ENCODE measurements around the gene ECD.
A peak's percentile ranks its signal among the peaks of the same experiment; 100 is the strongest.
"Not testable (repeated sequence)": the region's sequence is repeated elsewhere in the genome, so short reads cannot be mapped to it uniquely, and the experiment has no call there.

The ECD gene

GRCh38 chr10:73119457-73119856 is 48.4 kb downstream of the ECD start:
- no peak overlapping the region for H3K4me3 ChIP-seq (ENCODE audit: low read depth, low read length)
- TF ChIP-seq CTCF (IDR thresholded peaks at IDR 0.05; ENCODE audit: low read depth, low read length, missing control alignments), result no peak
- no peak for DNase-seq (ENCODE audit: low read depth)

GRCh38 chr10:73117976-73118743 is 49.6 kb downstream of the ECD start:
- no peak overlapping the region for H3K4me3 ChIP-seq (ENCODE audit: low read depth, low read length)
- TF ChIP-seq CTCF (IDR thresholded peaks at IDR 0.05; ENCODE audit: low read depth, low read length, missing control alignments), result no peak
- peak; percentile 58 for DNase-seq (ENCODE audit: low read depth)

GRCh38 chr10:73116017-73116416 is 51.8 kb downstream of the ECD start:
- no peak for TF ChIP-seq CTCF (IDR thresholded peaks at IDR 0.05; ENCODE audit: low read depth, low read length, missing control alignments)
- DNase-seq (ENCODE audit: low read depth), result no peak
- no peak overlapping the region for H3K4me3 ChIP-seq (ENCODE audit: low read depth, low read length)

GRCh38 chr10:73113551-73113950 is 54.3 kb downstream of the ECD start:
- no peak for TF ChIP-seq CTCF (IDR thresholded peaks at IDR 0.05; ENCODE audit: low read depth, low read length, missing control alignments)
- DNase-seq (ENCODE audit: low read depth), result no peak
- no peak overlapping the region for H3K4me3 ChIP-seq (ENCODE audit: low read depth, low read length)

GRCh38 chr10:73112032-73112431 is 55.8 kb downstream of the ECD start:
- not testable (repeated sequence) for DNase-seq (ENCODE audit: low read depth); H3K4me3 ChIP-seq (ENCODE audit: low read depth, low read length)

GRCh38 chr10:73110345-73110849 is 57.4 kb downstream of the ECD start, which contains the start of gene NUDT13:
Gene NUDT13, plus strand, starts transcription at chr10:73110455. Its CDS starts 3,911 bp downstream, at chr10:73114366.
- peak within 1 kb of the TSS; percentile 54 for H3K4me3 ChIP-seq (ENCODE audit: low read depth, low read length)
- TF ChIP-seq CTCF (IDR thresholded peaks at IDR 0.05; ENCODE audit: low read depth, low read length, missing control alignments), result no peak
- peak; percentile 52 for DNase-seq (ENCODE audit: low read depth)

- DNase-seq (ENCODE audit: low read depth), result not testable (repeated sequence)
Measured at GRCh38 chr10:73109248-73109652, 58.6 kb downstream of the ECD start.

GRCh38 chr10:73106301-73106700 is 61.5 kb downstream of the ECD start:
- H3K4me3 ChIP-seq (ENCODE audit: low read depth, low read length), result no peak overlapping the region
- TF ChIP-seq CTCF (IDR thresholded peaks at IDR 0.05; ENCODE audit: low read depth, low read length, missing control alignments), result no peak
- no peak for DNase-seq (ENCODE audit: low read depth)

More at GRCh38 chr10:73109248-73109652, 58.6 kb downstream of the ECD start:
- not testable (repeated sequence) for H3K4me3 ChIP-seq (ENCODE audit: low read depth, low read length)

Measured in GM12864 (cell line).